ENCODE results near the gene PRKAG2. TPM values are rescaled to one million over a fixed set of nuclear protein-coding genes. Genes with fewer than 3 reads are reported as not detected.

The PRKAG2 gene
- total and polyA plus RNA-seq, 8 donors = 7.4 to 16.7 (median 9.2) TPM

- intact Hi-C loops (cut with DNase I) = no loop called here
- Histone ChIP-seq H3K27ac (no peak overlapping the region), H3K4me3 (no peak overlapping the region), H3K36me3 (no peaks in the 10 kb centered on the region), H3K9me3 (no peaks in the 10 kb centered on the region), H3K27me3 (no peaks in the 10 kb centered on the region), H3K4me1 (no peaks in the 10 kb centered on the region)
- FAIRE-seq (no peak), ATAC-seq (peak in 3 of 4 donors; percentile 44 to 73 (median 65)), DNase-seq (peak in 1 of 6 donors; percentile 23)
- TF ChIP-seq CTCF (IDR thresholded peaks at IDR 0.05) = no peak
- 84 to 88% methylated on average over 18 of the region's 18 CpGs for WGBS, 2 donors
These were observed 180.0 kb downstream of the PRKAG2 start for GRCh38 chr7:151696721-151697514.

- Histone ChIP-seq H3K36me3 (no peaks in the 10 kb centered on the region), H3K4me3 (no peak overlapping the region), H3K27me3 (no peaks in the 10 kb centered on the region), H3K4me1 (no peaks in the 10 kb centered on the region), H3K9me3 (no peaks in the 10 kb centered on the region), H3K27ac (no peak overlapping the region)
- no peak for TF ChIP-seq CTCF (IDR thresholded peaks at IDR 0.05)
- DNase-seq = no peak
- no peak for ATAC-seq
- FAIRE-seq = no peak
- WGBS, 2 donors = 89 to 93% methylated on average over 24 of the region's 24 CpGs
- intact Hi-C loops (cut with DNase I) = no loop called here
These were observed 180.9 kb downstream of the PRKAG2 start for GRCh38 chr7:151695951-151696541.

- Histone ChIP-seq H3K9me3 (no peaks in the 10 kb centered on the region), H3K4me1 (no peaks in the 10 kb centered on the region), H3K4me3 (no peak overlapping the region), H3K27ac (peak overlapping the region in 1 of 4 donors; percentile 10), H3K27me3 (no peaks in the 10 kb centered on the region), H3K36me3 (no peaks in the 10 kb centered on the region)
- no peak for TF ChIP-seq CTCF (IDR thresholded peaks at IDR 0.05)
- no peak for FAIRE-seq
- peak; percentile 36 to 69 (median 66) for ATAC-seq
- peak in 3 of 6 donors; percentile 32 to 43 (median 33) for DNase-seq
- intact Hi-C loops (cut with DNase I) = no loop called here
- WGBS, 2 donors = 51 to 52% methylated on average over 15 of the region's 15 CpGs
These were observed 181.9 kb downstream of the PRKAG2 start for GRCh38 chr7:151694828-151695580.

GRCh38 chr7:151694441-151694827, 182.5 kb downstream of the PRKAG2 start:
- WGBS, 2 donors = 95 to 98% methylated on average over 5 of the region's 5 CpGs
- Histone ChIP-seq H3K9me3 (no peaks in the 10 kb centered on the region), H3K27ac (peak overlapping the region in 1 of 4 donors; percentile 10), H3K4me1 (no peaks in the 10 kb centered on the region), H3K36me3 (no peaks in the 10 kb centered on the region), H3K4me3 (no peak overlapping the region), H3K27me3 (no peaks in the 10 kb centered on the region)
- no peak for ATAC-seq
- intact Hi-C loops (cut with DNase I) = no loop called here
- no peak for TF ChIP-seq CTCF (IDR thresholded peaks at IDR 0.05)
- no peak for DNase-seq
- no peak for FAIRE-seq
